Heart right ventricle (tissue), 16 donors: ENCODE data around the gene POU4F1. TPM values are rescaled to one million over a fixed set of nuclear protein-coding genes. Genes with fewer than 3 reads are reported as not detected.

Experiments
- ATAC-seq, 8 donors: fragments of 200-7000 bp; cut with Tn5 transposase; one replicate each; pipeline ENCODE4 v1.9.1; 2020; ENCODE audit warnings: mild to moderate bottlenecking in 8 of 8, moderate library complexity in 8 of 8, moderate number of reproducible peaks in 1 of 8
- DNase-seq, 2 donors: peaks; one replicate each; pipeline ENCODE4 v3.0.0-alpha.2; 2020
- H3K27ac ChIP-seq, 10 donors: fragments of 200-600 bp; sonication (generic) in 2 of 10; one replicate each; pipeline versions ENCODE4 v1.5.0 to v1.8.0; 2020 to 2022; ENCODE audit warnings: mild to moderate bottlenecking in 3 of 10
- H3K27me3 ChIP-seq, 7 donors: fragments of 200-600 bp; one replicate each; pipeline ENCODE4 v1.8.0; 2021 to 2022; ENCODE audit warnings: mild to moderate bottlenecking in 2 of 7
- H3K36me3 ChIP-seq, 9 donors: fragments of 200-600 bp; sonication (generic) in 1 of 9; one replicate each; pipeline versions ENCODE4 v1.5.0 to v1.8.0; 2020 to 2022; ENCODE audit warnings: mild to moderate bottlenecking in 2 of 9
- H3K4me1 ChIP-seq, 9 donors: fragments of 200-600 bp; sonication (generic) in 1 of 9; one replicate each; pipeline versions ENCODE4 v1.5.0 to v1.8.0; 2020 to 2022; ENCODE audit warnings: mild to moderate bottlenecking in 4 of 9
- H3K4me3 ChIP-seq, 10 donors: fragments of 200-600 bp; sonication (generic) in 2 of 10; one replicate each; pipeline versions ENCODE4 v1.5.0 to v1.8.0; 2020 to 2022; ENCODE audit warnings: mild to moderate bottlenecking in 7 of 10, moderate library complexity in 2 of 10
- H3K9me3 ChIP-seq, 11 donors: fragments of 200-600 bp in 10 of 11; sonication (generic) in 2 of 11; one replicate each; pipeline versions ENCODE4 v1.5.0 to v1.8.0; 2013 to 2022; ENCODE audit warnings: mild to moderate bottlenecking in 2 of 11, control low read depth in 1 of 11, moderate library complexity in 1 of 11
- WGBS, 2 donors: extraction: QIAGEN DNeasy Blood & Tissue Kit; methylation state at CpG; one replicate each; pipeline ENCODE4 v1.1.7; 2013; ENCODE audit warnings: inconsistent platforms in 1 of 2; 5-methylcytosine and 5-hydroxymethylcytosine counted together
- intact Hi-C, 10 donors: fragments of 100-400 bp; cut with DNase I; formaldehyde crosslinking; loops; one replicate each; pipeline versions ENCODE4 v1.11.1 to v1.14.2; 2022
- polyA plus RNA-seq, 2 donors: library from polyadenylated mRNA; stranded (reverse); fragments of 200-250 nt; gene quantifications; one replicate each; pipeline ENCODE4 v1.2.3, GENCODE V29; 2013
- total RNA-seq, 10 donors: library from RNA; stranded (reverse); fragmentation: NEBNext Ultra II Directional in 3 of 10; extraction: Animal tissue kit (Norgen Biotek cat#: 25700) in 3 of 10; gene quantifications; one replicate each; pipeline versions ENCODE4 v1.2.1 to v1.2.4, GENCODE V29; 2021 to 2023
- TF ChIP-seq, protein P1 (sequence below), 9 donors: fragments of 200-600 bp; sonication (generic) in 2 of 9; IDR thresholded peaks; one replicate each; pipeline versions ENCODE4 v1.5.0 to v1.8.0; 2021 to 2022; ENCODE audit warnings: antibody characterized with exemption in 9 of 9, mild to moderate bottlenecking in 5 of 9, moderate library complexity in 1 of 9
- donor health status: Arrhythmogenic right ventricular cardiomyopathy.
- donor health status: ischemic (EF 13 %, LVEDD 7.1; RV severe dilation, severe dysfunction).
- donor health status: healthy with polysubstance abuse.
- donor health status: DM: no; HTN: yes; CAD: no.
- donor health status: DM: no; HTN: no; CAD: no.
- donor health status: ischemic (EF 25% LVEDD 6.9; RV normal size, moderate dysfunction).
- donor health status: ischemic (EF 25% LVEDD 5.7; RV mildly dilated, moderate dysfunction).
- donor health status: healthy.
- donor health status: DM: yes; HTN: yes; CAD: no.
- donor health status: Ischemic cardiomyopathy.
- donor health status: ischemic (EF 35%, LVEDD 5.7; RV mildly dilated, moderate dysfunction).
- donor health status: nonischemic (EF 11% LVEDD 7.7; RV severe dilation, severe dysfunction).
- donor health status: DM: yes; HTN: yes; CAD: no.
- donor health status: PGD.
- donor health status: ischemic (EF 29% LVEDD 5.4; RV normal size, mild dysfunction).
- donor health status: nonischemic (EF 23%, LVEDD 6.1; RV moderate dilation, normal function).

The POU4F1 gene
- total and polyA plus RNA-seq, 12 donors = 0.01 to 0.09 TPM; not detected in 10

DNA sequence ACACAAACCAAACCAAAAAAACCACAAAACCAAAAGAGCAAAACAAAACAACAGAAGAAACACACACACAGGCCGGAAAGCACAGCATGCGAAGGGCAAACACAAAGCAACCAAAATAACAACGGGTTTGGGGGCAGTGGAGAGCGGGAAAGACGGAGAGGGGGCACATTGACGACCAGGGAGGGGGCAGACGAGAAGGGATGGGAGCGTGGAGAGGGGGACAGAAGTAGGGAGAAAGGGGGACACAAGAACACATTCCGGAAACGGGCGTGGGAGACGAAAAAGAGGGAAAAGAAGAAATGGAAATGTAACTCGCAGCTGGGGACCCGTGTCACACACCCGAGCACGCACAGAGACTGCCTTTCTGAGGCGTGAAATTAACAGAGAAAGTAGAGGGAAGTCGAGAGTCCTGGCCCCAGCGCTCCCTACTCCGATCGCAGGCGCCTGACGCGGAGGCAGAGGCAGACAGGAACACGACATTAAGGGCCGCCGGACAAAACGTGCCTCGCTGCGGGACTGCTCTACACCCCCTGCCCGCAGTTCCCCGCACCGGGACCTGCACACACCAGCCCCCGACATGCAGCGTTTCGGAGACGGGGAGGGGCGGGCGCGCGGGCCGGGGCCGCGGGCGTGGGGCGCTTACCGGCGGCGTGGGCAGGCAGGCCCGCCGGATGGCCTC lies 652 bp downstream of the POU4F1 start:
- Histone ChIP-seq H3K36me3 (no peaks in the 10 kb centered on the region), H3K4me1 (peaks cover 4 to 44% (median 26%) of the 10 kb centered on the region in 9 donors), H3K9me3 (no peaks in the 10 kb centered on the region), H3K27ac (no peak overlapping the region), H3K27me3 (peaks cover 48 to 96% (median 95%) of the 10 kb centered on the region in 7 donors), H3K4me3 (peak overlapping the region; percentile 18 to 49 (median 38))
- ATAC-seq = peak in 2 of 8 donors; percentile 31 to 42
- intact Hi-C loops = loop anchor here in 1 of 10 donors (10.0 kb wide), 1 partner anchor 52 kb away; the partner anchor contains the start of gene OBI1
- DNase-seq = no peak
- 1 to 2% methylated on average over 51 of the region's 51 CpGs for WGBS, 2 donors
- TF ChIP-seq, protein P1, sequence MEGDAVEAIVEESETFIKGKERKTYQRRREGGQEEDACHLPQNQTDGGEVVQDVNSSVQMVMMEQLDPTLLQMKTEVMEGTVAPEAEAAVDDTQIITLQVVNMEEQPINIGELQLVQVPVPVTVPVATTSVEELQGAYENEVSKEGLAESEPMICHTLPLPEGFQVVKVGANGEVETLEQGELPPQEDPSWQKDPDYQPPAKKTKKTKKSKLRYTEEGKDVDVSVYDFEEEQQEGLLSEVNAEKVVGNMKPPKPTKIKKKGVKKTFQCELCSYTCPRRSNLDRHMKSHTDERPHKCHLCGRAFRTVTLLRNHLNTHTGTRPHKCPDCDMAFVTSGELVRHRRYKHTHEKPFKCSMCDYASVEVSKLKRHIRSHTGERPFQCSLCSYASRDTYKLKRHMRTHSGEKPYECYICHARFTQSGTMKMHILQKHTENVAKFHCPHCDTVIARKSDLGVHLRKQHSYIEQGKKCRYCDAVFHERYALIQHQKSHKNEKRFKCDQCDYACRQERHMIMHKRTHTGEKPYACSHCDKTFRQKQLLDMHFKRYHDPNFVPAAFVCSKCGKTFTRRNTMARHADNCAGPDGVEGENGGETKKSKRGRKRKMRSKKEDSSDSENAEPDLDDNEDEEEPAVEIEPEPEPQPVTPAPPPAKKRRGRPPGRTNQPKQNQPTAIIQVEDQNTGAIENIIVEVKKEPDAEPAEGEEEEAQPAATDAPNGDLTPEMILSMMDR (IDR thresholded peaks at IDR 0.05) = no peak

DNA sequence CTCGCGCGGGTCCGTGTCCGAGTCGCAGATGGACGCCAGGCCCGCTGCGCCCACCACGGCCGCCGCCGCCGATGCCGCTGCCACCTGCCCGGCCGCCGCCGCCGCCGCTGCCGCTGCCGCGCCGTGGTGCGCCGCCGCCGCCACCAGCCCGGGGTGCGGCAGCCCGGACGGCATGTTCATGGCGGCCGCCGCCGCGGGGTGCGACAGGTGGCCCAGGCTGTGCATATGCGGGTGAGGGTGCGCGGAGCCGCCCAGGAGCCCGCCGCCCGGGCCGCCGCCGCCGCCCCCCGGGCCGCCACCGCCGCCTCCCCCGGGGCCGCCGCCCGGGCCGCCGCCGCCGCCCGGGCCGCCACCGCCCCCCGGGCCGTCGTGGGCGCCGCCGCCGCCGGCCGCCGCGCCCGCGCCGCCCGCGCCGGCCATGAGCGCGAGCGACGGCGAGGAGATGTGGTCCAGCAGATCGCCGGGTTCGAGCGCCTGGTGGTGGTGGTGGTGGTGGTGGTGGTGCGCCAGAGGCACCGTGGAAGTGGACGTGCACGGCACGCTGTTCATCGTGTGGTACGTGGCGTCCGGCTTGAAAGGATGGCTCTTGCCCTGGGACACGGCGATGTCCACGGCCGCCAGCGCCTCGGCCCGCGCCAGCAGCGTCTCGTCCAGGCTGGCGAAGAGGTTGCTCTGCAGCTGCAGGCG lies 1.3 kb downstream of the POU4F1 start:
- H3K4me3 ChIP-seq = peak overlapping the region in 6 of 10 donors; percentile 17 to 49 (median 32)
- no peak overlapping the region for H3K27ac ChIP-seq
- H3K9me3 ChIP-seq = no peaks in the 10 kb centered on the region
- peaks cover 49 to 96% (median 95%) of the 10 kb centered on the region in 7 donors for H3K27me3 ChIP-seq
- TF ChIP-seq, protein P1 (IDR thresholded peaks at IDR 0.05) = no peak
- no peak for DNase-seq
- intact Hi-C loops = loop anchor here in 1 of 10 donors (10.0 kb wide), 1 partner anchor 53 kb away; the partner anchor contains the start of gene OBI1
- ATAC-seq = no peak
- peaks cover 4 to 40% (median 24%) of the 10 kb centered on the region in 9 donors for H3K4me1 ChIP-seq
- WGBS, 2 donors = 1 to 2% methylated on average over 31 to 111 of the region's 112 CpGs
- H3K36me3 ChIP-seq = no peaks in the 10 kb centered on the region

DNA sequence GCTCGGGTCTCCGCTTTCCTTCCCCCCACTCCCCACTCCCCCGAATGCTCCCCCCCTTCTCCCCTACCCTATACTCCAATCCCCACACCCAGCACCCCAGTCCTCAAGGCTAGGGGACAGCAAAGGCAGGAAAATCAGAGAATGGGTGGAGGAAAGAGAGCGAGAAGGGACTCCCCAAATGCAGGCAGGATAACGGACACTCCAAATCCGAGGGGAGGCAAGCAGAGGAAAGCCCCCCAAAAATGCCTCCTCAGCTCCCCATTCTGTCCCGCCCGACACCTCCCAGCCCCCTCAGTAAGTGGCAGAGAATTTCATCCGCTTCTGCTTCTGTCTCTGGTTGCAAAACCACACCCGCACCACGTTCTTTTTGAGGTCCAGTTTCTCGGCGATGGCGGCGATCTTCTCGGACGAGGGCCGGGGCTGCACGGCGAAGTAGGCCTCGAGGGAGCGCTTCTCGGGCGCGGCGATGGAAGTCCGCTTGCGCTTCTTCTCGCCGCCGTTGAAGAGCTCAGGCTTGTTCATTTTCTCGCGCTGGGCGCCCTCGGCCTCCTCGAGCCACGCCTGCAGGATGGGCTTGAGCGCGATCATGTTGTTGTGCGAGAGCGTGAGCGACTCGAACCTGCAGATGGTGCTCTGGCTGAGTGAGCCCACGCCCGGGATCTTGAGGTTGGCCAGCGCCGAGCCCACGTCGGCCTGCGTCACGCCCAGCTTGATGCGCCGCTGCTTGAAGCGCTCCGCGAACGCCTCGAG lies 2.1 kb downstream of the POU4F1 start:
- peak overlapping the region in 7 of 10 donors; percentile 15 to 35 (median 26) for H3K4me3 ChIP-seq
- TF ChIP-seq, protein P1 (IDR thresholded peaks at IDR 0.05) = no peak
- 2 to 4% methylated on average over 58 of the region's 58 CpGs for WGBS, 2 donors
- no peaks in the 10 kb centered on the region for H3K9me3 ChIP-seq
- H3K36me3 ChIP-seq = no peaks in the 10 kb centered on the region
- H3K4me1 ChIP-seq = peaks cover 4 to 43% (median 27%) of the 10 kb centered on the region in 9 donors
- no peak overlapping the region for H3K27ac ChIP-seq
- DNase-seq (no peak), ATAC-seq (peak in 1 of 8 donors; percentile 19)
- intact Hi-C loops = loop anchor here in 1 of 10 donors (10.0 kb wide), 1 partner anchor 54 kb away; the partner anchor contains the start of gene OBI1
- H3K27me3 ChIP-seq = peaks cover 53 to 96% (median 95%) of the 10 kb centered on the region in 7 donors
